Activated gamma-delta T cell (primary cell): ENCODE measurements around the gene ST6GAL2.
A peak's percentile ranks its signal among the peaks of the same experiment; 100 is the strongest.

Experiments
- DNase-seq: peaks from one replicate; lab custom pipeline; 2025; lab: John Stamatoyannopoulos, UW
- total RNA-seq, 2 donors: gene quantifications; one replicate each; lab custom pipeline; 2026; lab: John Stamatoyannopoulos, UW

The ST6GAL2 gene, protein sequence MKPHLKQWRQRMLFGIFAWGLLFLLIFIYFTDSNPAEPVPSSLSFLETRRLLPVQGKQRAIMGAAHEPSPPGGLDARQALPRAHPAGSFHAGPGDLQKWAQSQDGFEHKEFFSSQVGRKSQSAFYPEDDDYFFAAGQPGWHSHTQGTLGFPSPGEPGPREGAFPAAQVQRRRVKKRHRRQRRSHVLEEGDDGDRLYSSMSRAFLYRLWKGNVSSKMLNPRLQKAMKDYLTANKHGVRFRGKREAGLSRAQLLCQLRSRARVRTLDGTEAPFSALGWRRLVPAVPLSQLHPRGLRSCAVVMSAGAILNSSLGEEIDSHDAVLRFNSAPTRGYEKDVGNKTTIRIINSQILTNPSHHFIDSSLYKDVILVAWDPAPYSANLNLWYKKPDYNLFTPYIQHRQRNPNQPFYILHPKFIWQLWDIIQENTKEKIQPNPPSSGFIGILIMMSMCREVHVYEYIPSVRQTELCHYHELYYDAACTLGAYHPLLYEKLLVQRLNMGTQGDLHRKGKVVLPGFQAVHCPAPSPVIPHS
- 0.26 to 0.70 reads per million in 2 donors for total RNA-seq

DNA sequence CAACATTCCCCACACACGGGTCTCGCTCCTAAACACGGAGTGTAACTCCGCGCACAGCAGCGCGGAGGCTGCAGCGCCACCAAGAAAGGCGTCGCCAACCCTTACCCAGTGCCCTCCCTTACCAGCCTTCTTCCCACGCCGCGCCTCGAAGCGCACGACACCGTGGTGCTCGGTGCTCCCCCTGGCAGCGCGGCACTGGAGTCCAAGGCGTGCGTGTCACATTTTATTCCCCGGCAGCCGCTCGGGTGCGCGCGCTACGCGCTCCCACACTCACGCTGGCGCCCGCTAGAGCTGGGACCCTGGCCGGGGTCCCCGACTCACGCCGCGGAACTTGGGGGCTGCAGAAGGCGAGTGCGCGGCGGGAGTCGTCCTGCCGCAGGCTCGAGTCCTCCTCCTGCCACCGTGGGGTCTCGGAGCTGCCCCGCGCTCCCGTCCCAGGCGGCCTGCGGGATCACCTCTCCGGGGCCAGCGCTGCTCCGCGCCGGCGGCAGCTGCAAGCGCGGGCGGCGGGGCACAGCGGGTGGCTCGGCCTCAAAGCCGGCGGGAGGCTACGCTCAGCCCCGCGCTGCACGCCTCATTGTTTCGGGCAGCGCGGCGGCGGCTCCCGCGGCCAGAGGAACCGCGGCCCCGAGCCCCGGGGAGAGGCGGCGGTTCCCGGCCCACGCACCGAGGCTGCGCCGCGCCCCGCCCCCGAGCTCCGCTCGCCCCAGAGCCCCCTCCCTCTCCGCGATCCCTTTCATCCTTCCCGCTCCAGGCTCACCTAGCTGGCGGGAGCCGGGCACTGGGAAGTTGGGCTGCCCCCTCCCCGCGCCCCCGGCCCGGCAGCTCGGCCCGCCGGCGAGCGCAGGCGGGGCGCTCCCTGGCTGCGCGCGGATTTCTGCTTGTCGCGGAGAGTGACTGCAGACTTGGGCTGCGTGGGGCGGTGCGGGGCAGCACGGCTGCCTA lies at the start of gene ST6GAL2:
Gene ST6GAL2 (minus strand): TSS at position 197 of the 945 bp plus-strand sequence. CDS start 42,190 bp downstream, outside the sequence.
- peak; percentile 7 for DNase-seq

DNA sequence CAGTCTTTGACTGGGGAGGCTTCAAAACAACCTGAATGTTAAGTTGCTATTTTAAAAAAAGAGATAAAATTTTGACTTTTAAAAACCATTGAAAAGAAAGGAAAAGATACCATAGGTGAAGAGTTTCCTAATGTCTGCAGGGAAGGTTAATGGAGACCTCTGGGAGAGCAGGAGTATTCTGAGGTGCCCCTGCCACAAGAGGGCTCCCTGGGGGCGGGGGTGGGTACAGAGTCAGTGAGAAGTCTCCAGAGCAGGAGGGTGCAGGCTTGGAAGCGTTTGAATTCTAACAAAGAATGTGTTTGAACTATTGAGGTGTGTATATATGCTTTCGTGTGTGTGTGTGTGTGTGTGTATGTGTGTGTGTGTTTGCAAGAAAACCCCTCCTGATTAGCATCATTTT lies 46.7 kb upstream of the ST6GAL2 start:
- DNase-seq, result no peak

DNA sequence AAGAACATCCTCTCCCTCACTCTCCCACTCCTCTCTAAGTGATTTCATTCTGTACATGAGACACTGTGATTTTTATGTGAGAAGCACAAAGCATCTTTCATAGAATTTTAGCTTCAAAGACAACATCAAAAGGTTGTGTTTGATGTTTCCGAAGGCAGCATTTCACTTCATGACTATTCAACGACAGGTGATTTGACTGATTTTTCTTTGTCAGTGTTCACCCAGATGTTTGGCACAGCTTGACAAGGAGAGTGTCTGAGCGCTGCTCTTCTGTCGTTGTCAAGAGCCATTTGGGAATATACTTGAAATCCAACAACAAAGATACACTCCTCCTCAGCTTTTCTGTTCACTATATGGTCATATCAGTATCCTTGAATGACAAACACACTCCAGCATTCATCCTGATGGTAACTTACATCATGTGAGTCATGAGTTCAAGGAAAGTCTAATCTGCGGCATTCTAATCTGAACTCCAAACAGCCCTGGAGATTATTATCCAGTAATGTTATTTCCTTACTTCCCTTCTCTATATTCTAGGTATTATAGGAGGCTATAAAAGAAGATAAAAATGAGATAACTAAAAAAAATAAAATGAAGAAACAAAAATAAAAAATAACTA lies 45.9 kb upstream of the ST6GAL2 start:
- DNase-seq, result no peak

DNA sequence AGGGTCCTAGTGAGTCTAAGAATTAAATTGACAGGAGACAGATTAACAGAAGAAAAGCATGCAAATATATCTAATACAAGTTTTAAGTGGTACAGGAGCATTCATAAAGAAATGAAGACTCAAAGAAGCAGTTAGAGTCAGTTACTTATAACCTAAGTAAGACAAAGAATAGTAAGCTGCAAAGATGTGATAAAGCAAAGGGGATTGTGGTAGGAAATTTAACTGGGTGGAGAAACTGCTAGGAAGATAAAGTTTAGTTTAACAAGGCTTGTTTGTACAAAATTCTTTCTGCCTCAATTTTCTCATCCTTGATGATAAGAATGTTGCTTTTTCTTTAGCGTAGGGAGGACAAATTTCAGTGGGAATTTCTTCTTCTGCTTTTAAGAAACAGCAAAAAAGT lies 35.5 kb upstream of the ST6GAL2 start:
- DNase-seq, result no peak

DNA sequence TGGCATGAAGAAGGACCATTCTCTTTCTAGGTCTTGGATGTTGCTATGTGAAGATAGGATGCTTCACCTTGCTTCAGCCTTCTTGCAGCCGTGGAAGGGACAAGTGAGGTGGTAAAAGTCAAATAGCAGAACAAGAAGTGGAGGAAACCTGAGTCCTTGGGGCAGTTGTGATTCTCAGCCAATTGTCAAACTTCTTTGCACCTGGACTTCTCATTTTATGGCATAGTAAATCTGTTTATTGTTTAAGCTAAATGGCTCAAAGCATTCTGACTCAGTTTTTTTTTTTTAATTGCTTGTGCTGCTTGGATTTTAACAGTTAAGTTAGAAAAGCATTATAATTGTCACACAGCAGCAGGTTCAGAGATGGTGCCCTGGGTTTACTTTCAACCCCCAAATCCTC lies 33.0 kb upstream of the ST6GAL2 start:
- DNase-seq, result no peak

DNA sequence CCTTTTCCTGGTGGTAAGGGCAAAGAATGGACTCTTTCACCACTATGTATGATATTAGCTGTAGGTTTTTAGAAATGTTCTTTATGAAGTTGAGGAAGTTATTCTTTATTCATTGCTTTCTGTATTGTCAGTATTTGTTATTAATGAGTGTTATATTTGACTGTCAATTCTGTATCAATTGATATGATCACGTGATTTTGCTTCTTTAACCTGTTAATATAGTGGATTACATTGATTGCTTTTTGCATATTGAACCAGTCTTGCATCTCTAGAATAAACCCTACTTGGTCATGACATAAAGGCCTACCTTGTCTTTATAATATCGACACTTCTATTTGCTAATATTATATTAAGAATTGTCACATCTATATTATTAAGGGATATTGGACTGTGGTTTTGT lies 18.3 kb upstream of the ST6GAL2 start:
- no peak for DNase-seq

DNA sequence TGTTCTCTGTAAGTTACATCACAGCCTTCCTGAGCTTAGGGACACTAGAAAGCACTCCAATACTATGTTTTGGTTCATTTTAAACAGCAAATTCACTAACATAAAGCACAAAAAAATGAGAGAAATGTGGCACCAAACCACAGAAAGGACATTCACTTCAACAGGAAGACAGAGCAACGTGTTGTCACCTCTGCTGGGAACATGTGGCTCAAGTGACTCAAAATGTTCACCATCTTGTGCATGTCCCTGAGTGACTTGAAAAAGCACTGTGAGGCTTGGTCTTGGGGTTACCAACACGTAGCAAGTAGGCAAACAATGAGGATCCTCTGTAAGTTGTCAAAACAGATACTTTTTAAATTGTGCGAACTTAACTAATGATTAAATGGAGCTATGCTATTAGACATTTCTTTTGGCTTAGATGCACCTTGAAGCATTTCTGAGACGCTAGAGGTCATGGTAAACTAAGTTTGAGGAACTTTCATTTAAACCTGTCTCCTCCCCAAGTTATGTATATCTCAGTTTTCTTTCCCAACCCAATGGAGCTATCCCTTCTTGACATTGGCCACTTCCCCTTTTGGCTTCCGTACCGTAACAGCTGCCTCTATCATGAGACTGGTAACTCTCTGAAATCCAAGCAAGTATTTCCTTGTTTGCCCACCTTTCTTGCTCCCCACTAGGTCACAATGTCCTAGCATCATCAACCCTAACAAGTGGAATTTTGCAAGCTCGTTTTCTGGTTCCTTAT lies 14.0 kb upstream of the ST6GAL2 start:
- DNase-seq, result no peak

DNA sequence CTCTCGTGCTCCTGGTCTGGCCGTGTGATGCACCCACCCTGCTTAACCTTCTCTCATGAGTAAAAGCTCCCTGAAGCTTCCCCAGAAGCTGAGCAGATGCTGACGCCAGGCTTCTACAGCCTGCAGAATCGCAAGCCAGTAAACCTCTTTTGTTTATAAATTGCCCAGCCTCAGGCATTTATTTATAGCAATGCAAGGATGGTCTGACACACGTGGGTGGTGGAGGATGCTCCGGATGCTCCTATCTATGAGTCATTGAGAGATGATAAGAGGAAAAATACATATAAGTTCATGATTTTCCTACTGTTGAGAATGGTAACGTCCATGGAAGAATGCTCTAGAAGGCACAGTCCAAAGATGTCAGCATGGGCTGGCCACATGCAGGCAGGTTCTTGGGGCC lies 8.6 kb upstream of the ST6GAL2 start:
- DNase-seq, result no peak

DNA sequence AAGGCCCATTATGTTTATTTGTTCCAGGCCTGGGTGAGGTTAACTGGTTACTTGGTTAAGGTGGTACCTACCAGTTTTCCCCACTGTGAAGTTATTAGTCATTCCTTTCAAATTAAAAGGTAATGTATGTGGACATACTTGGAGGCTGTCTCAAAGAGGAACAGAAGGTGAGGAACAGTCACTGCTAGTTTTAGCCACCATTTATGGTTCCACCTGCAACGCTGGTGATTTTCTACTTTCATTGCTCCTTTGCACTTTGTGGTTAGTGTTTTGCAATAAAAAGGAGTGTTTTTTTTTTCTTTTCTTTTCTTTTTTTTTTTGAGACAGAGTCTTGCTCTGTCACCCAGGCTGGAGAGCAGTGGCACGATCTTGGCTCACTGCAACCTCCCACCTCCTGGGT lies 6.1 kb upstream of the ST6GAL2 start:
- DNase-seq, result no peak

DNA sequence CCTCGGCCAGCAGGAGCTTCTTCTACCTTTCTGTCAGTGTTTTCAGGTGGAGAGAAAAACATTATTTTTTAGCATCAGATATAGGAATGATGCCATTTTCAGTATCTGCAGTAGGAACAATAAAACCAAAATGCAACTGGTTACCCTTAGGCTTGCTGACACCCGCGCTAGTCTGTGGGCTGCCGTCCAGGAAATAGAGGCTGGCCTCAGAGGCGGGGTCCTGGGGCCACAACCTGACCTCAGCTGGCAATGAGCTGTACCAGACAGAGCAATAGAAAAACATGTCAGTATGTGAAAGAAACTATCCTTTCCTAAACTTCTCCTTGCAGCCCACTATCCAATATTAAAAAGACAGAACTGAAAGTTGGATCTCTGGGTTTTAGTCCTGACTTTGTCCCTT lies 4.6 kb upstream of the ST6GAL2 start:
- no peak for DNase-seq

DNA sequence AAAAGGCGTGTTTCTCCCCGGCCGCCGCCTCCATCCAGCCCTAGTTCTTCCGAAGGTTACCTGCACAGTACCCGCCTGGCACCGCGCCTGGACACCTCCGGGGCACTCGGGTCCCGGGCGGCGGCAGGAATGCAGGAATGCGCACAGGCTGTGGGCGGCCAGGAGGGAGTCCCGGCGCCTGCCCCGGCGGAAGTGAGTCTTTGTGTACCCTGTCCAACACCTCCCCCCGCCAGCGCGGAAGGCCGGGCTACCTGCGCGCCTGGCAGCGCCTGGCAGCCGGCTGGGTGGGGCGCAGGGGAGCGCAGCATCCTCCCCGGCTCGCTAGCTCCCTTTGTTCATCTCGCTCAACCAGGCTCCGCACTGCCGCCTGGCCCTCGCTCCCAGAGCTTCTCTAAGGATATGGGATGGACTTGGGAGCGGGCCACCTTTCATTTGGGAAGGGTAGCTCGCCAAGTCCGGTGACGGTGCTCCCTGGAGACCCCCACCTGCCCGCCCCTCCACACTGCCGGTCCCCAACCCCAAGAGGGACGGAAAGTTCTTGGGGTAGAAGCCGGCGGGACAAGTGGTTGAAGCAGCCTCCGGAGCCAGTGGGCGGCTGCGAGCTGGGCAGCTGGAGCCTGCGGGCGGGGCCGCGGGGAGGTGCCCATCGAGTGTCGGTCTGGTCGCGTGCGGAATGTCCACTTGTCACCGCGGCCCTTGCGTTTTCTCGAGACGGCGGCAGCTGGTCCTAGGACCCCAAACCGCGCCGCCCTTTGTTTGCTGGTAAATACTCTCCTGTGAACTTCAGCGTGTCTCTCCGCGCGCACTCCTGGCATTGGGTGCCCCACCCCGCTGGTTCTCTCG lies 1.2 kb upstream of the ST6GAL2 start:
- DNase-seq, result peak; percentile 7

DNA sequence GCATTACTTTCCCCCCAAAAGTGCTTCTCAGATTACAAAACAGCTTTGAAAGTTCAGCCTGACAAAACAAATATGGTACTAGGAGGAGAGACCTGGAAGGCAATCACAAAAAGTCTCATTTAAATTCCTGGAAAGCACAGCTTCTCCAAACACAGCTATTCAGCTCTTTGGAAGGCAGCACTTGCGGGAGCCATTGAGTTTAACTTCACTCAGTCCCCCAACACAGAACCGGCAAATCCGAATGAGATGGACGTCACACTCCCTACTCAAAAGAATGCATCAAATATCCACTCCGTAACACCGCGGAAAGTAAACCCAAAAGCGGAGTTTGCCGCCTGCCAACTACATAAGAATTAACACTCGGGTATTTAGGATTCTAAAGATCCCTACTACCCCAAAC lies 638 bp downstream of the ST6GAL2 start:
- no peak for DNase-seq

DNA sequence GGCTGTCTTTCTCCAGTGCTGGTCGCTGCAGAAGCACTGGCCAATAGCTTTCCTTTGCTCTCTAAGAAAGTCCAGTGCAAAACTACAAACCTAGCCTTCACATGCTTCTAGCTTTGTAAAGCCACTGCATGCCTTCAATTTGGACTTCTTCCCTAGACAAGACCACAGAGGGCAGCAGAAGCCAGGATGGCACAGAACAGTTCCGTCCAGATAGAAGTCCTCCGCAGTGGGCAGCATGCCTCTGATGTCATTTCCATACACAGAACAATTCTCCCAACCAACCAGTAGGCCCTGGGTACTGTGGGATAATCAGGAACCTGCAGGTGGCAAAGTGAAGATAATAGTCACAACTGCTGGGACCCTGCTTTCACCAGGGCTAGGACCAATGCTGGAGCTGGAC lies 3.3 kb downstream of the ST6GAL2 start:
- DNase-seq, result no peak

DNA sequence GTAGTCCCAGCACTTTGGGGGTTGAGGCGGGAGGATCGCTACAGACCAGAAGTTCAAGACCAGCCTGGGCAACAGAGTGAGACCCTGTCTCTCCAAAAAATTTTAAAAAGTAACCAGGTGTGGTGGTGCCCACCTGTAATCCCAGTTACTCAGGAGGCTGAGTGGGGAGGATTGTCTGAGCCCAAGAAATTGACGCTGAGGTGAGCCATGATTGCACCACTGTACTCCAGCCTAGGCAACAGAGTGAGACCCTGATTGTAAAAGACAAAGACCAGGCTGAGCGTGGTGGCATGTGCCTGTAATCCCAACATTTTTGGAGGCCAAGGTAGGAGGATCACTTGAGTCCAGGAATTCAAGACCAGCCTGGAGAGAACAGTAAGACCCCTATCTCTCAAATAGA lies 7.8 kb downstream of the ST6GAL2 start:
- no peak for DNase-seq

DNA sequence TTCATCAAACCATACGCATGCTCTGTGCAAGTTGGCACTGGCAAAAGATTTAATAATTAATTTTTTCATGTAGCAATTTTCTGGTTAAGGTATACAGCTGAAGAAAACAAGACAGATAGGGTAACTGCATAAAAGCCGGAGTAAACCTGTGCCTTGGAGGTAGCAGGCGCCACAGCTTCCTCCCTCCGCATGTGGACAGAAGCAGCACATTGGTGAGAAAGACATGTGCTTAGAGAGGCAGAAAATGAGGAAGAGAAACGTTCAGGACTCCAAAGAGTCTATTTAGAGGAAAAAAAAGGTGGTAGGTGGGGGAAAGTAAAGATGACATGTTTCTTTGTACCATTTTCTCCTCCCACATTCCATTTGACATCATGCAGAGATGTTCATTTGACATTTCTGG lies 9.3 kb downstream of the ST6GAL2 start:
- no peak for DNase-seq

DNA sequence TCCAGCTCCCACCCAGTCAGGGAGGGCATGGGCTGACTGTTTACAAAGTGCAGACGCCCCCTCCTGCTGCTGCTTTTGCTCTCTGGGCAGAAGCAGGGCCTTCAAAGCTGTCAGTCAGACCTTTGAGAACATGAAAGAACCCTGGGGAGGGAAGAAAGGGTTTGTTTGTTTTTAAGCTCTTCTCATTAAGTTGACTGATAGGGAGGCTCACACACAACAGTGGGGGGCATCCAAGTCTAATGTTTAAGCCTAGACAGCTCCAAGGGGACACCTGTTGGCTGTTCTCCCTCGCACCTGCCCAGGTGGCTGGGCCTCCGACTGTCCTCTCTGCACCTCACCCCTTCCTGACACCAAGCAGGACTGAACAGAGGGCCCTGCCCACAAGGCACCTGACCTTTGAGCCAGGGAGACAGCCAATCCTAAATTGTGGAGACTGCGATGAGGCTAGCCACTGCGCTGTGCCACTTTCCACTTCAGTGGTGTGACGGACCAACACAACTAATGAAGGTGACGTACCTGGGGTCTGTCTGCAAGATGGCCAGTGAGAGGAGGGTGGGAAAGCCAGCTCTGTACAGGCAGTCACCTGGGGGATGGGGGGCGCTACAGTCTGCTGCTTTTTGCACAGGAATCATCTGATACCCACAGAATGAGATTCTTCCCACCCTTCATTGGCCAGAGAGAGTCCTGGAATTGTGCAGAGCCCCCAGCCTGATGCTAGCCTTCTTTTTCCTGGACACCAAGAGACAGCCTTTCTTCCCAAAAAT lies 16.3 kb downstream of the ST6GAL2 start:
- DNase-seq, result no peak

DNA sequence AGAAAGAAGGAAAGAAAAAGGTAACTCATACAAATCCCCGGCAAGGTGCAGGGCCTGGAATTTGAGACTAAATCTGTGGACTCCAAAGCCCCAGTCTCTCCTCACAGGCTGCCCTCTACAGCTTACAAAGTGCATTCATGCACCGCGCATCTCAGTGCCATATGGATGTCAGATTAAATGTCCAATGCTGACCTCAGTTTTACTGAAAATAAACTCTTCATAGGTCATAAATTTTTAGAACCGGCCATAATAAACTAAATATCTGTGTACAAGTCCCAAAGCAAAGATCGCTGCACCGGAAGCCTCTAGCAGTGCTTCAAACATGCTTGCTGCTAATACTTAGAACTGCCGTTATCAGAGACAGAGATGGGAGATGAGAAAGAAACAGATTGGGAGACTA lies 17.7 kb downstream of the ST6GAL2 start:
- DNase-seq, result no peak

DNA sequence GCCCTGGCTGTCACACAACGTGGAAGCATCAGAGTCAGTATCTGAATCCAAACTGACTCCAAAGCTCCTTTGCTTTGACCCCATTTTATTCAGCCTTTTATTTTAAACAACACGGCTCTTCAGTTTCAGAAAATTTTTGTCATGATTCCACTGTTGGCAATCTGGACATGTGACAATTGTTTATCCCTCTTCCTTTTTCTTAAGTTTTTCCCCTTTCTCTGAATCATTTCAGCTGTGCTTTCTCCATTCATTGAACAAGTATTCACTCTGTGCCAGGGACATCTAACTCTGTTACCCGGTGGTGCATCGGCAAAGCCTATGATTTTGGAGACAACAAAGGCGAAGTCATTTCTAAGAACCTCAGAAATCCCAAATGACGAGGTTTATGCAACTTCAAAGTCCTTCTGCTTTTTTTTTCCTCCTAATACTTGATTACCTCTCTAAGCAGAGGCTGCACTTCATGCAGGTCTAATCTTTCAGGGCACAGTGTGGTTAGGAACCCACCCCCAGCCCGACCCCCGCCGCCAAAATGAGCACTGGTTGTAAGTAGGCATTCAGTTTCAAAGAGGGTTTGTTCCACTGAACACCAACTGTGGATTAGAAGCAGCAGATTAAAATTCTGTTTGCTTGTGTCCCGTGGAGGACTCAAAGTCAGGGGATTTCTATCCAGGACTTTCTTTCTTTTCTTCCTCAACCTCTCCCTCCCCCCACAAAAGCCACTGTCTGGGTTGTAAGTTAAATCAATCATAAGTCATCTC lies 18.6 kb downstream of the ST6GAL2 start:
- no peak for DNase-seq

DNA sequence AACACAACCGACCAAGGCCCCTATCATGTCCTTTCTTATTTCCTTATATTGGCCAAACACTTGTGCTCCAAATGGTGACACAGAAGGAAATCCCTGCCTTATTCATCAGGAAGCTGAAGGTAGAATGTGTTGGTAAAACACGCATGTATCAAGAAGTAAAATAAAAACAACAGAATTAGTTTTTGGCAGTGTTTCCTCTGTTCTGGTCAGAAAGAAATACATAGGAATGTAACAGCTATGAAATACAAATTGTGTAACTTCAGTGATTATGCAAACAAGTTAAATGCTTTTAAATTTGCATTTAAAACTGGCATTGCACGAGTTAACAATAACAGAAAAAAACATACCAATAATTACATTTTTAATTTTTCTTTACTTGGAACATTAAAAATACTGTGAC lies 19.3 kb downstream of the ST6GAL2 start:
- DNase-seq, result no peak
